Mesenchymal stem cell (in vitro differentiated cells and primary cell): ENCODE measurements around the gene MTUS2.

ENCODE experiments used
- DNase-seq: peaks from one replicate; pipeline ENCODE4 v3.0.0-alpha.2; 2013
- H2AFZ ChIP-seq: one replicate; pipeline ENCODE4 v1.6.1; 2013; ENCODE audit warnings: low read depth, mild to moderate bottlenecking, control low read depth, inconsistent platforms, low read length, moderate library complexity
- H2AK5ac ChIP-seq: 2 replicates; pipeline ENCODE4 v1.6.1; 2013; ENCODE audit warnings: low read length, moderate library complexity, mild to moderate bottlenecking, inconsistent platforms; ENCODE audit not compliant: severe bottlenecking
- H2BK120ac ChIP-seq: one replicate; pipeline ENCODE4 v1.6.1; 2013; ENCODE audit warnings: low read depth, mild to moderate bottlenecking, inconsistent platforms, low read length, moderate library complexity
- H2BK12ac ChIP-seq, 2 experiments: one replicate each; pipeline ENCODE4 v1.6.1; 2013; ENCODE audit warnings: inconsistent platforms in 2 of 2, low read length in 2 of 2, mild to moderate bottlenecking in 2 of 2, moderate library complexity in 2 of 2, control low read depth in 1 of 2
- H2BK15ac ChIP-seq: one replicate; pipeline ENCODE4 v1.6.1; 2013; ENCODE audit warnings: mild to moderate bottlenecking, low read depth, inconsistent platforms; ENCODE audit not compliant: poor library complexity, severe bottlenecking
- H2BK5ac ChIP-seq: 2 replicates; pipeline ENCODE4 v1.6.1; 2013; ENCODE audit warnings: low read depth, mild to moderate bottlenecking, low read length, control low read depth, inconsistent platforms; ENCODE audit not compliant: poor library complexity, severe bottlenecking
- H3K14ac ChIP-seq, 2 experiments: one replicate each; pipeline ENCODE4 v1.6.1; 2013; ENCODE audit warnings: inconsistent platforms in 2 of 2, low read length in 2 of 2, control low read depth in 1 of 2, mild to moderate bottlenecking in 1 of 2, moderate library complexity in 1 of 2
- H3K18ac ChIP-seq, 2 experiments: one replicate each; pipeline ENCODE4 v1.6.1; 2013; ENCODE audit warnings: inconsistent platforms in 2 of 2, low read length in 2 of 2, control low read depth in 1 of 2, low read depth in 1 of 2, mild to moderate bottlenecking in 1 of 2
- H3K23ac ChIP-seq, 2 experiments: one replicate each; pipeline ENCODE4 v1.6.1; 2013; ENCODE audit warnings: inconsistent platforms in 2 of 2, low read length in 2 of 2, mild to moderate bottlenecking in 2 of 2, moderate library complexity in 2 of 2, control low read depth in 1 of 2
- H3K27ac ChIP-seq: 2 replicates; pipeline ENCODE4 v1.5.1; 2013; ENCODE audit warnings: mild to moderate bottlenecking, moderate library complexity, low read length, control low read depth, inconsistent platforms; ENCODE audit not compliant: poor library complexity, severe bottlenecking
- H3K27me3 ChIP-seq, 2 experiments: 2 replicates each; pipeline versions ENCODE4 v1.6.1 to v1.7.0; 2013; ENCODE audit warnings: low read length in 2 of 2, mild to moderate bottlenecking in 2 of 2, moderate library complexity in 2 of 2, control low read depth in 1 of 2, inconsistent platforms in 1 of 2; ENCODE audit not compliant: control insufficient read depth in 1 of 2, insufficient read depth in 1 of 2
- H3K36me3 ChIP-seq, 2 experiments: 2 replicates each; pipeline versions ENCODE4 v1.6.1 to v1.7.0; 2013; ENCODE audit warnings: low read length in 2 of 2, control low read depth in 1 of 2, inconsistent platforms in 1 of 2, low read depth in 1 of 2, mild to moderate bottlenecking in 1 of 2; ENCODE audit not compliant: insufficient read depth in 2 of 2, control insufficient read depth in 1 of 2
- H3K4ac ChIP-seq, 2 experiments: one replicate each; pipeline ENCODE4 v1.6.1; 2013; ENCODE audit warnings: inconsistent platforms in 2 of 2, low read length in 2 of 2, mild to moderate bottlenecking in 2 of 2, moderate library complexity in 2 of 2, control low read depth in 1 of 2, low read depth in 1 of 2
- H3K4me1 ChIP-seq: 2 replicates; pipeline ENCODE4 v1.6.1; 2013; ENCODE audit warnings: low read depth, low read length, control low read depth; ENCODE audit not compliant: control insufficient read depth, insufficient read depth
- H3K4me2 ChIP-seq: 2 replicates; pipeline ENCODE4 v1.6.1; 2013; ENCODE audit warnings: low read length, mild to moderate bottlenecking, inconsistent platforms; ENCODE audit not compliant: poor library complexity, severe bottlenecking
- H3K4me3 ChIP-seq, 2 experiments: 2 replicates each; pipeline versions ENCODE4 v1.5.1 to v1.7.0; 2013; ENCODE audit warnings: low read length in 2 of 2, mild to moderate bottlenecking in 2 of 2, control low read depth in 1 of 2, low read depth in 1 of 2; ENCODE audit not compliant: insufficient read depth in 1 of 2
- H3K79me1 ChIP-seq: replicated peaks from 2 replicates; pipeline ENCODE4 v1.6.1; 2013; ENCODE audit warnings: mild to moderate bottlenecking, control low read depth, low read length, inconsistent platforms; ENCODE audit not compliant: poor library complexity, severe bottlenecking
- H3K9ac ChIP-seq: 2 replicates; pipeline ENCODE4 v1.7.0; 2013; ENCODE audit warnings: mild to moderate bottlenecking, low read length, moderate library complexity
- H3K9me3 ChIP-seq: 2 replicates; pipeline ENCODE4 v1.7.0; 2013; ENCODE audit warnings: mild to moderate bottlenecking, low read length; ENCODE audit not compliant: control insufficient read depth
- H4K8ac ChIP-seq: one replicate; pipeline ENCODE4 v1.6.1; 2013; ENCODE audit warnings: inconsistent platforms, mild to moderate bottlenecking, low read length, moderate library complexity
- H4K91ac ChIP-seq: one replicate; pipeline ENCODE4 v1.6.1; 2013; ENCODE audit warnings: mild to moderate bottlenecking, low read length, inconsistent platforms
- WGBS: methylation state at CpG from one replicate; pipeline ENCODE4 v1.1.7; 2013; ENCODE audit warnings: mixed read lengths; 5-methylcytosine and 5-hydroxymethylcytosine counted together

The MTUS2 gene

DNA sequence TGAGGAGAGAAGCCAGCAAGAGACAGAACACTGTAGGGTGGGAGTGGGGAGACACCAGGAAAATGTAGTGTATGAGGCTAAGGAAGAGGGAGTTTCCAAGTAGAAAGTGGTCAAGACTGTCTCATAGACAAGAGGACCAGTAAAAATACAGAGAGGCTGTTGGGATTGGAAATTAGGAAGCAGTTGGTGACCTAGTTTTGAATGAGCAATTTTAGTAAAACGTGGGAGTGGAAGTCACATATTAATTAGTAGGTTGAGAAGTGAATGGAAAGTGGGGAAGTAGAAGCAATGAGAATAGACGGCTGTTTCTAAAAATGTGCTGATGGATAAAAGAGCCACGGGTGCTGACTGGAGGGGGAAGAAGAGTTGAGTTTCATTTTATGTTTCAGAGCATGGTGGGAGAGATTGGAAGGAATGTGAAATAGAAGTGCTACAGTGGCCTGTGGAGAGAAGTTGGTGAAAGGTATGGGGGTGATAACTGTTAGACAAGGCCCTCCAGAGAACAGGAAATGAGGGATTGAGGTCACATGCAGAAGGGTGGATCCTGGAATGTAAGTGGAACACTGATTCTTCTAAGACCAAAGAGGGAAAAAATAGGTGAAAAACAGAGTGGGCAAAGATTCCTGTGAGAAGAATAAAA is 247.3 kb downstream of the MTUS2 start:
- Histone ChIP-seq H3K4me3 (no peak overlapping the region), H2BK5ac (no peak overlapping the region), H3K9ac (no peak overlapping the region), H3K14ac (no peak overlapping the region), H3K4me2 (no peak overlapping the region), H3K79me1 (no peaks in the 10 kb centered on the region), H2BK12ac (no peak overlapping the region), H4K91ac (no peak overlapping the region), H3K4me1 (no peaks in the 10 kb centered on the region), H2AK5ac (no peak overlapping the region), H4K8ac (no peak overlapping the region), H2AFZ (no peak overlapping the region), H3K27me3 (no peaks in the 10 kb centered on the region), H3K18ac (no peak overlapping the region), H3K36me3 (no peaks in the 10 kb centered on the region), H3K23ac (no peak overlapping the region), H2BK120ac (no peak overlapping the region), H3K4ac (no peak overlapping the region), H3K9me3 (no peaks in the 10 kb centered on the region), H3K27ac (no peak overlapping the region), H2BK15ac (no peak overlapping the region)
- 47% methylated on average over 3 of the region's 3 CpGs for WGBS
- no peak for DNase-seq

DNA sequence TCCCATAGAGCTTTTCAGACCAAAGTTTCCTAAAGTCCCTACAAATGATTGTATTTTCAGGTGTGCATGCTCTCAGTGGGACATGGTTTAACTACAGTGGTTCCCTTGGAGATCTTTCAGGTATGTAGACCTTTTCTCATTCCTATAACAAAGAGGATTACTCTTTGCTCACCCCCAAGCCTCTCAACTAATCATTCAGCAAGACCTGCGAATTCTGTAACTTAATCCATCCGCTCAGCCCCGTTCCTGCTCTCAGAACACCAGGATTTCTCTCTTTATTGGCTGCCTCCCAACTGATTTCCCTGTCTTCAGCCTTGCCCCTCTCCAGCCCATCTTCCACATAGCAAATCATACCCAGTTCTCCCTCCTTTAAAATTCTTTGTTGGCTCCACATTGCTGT is 253.6 kb downstream of the MTUS2 start:
- DNase-seq: no peak
- Histone ChIP-seq H3K18ac (no peak overlapping the region), H3K27me3 (no peaks in the 10 kb centered on the region), H3K23ac (no peak overlapping the region), H3K27ac (no peak overlapping the region), H2AK5ac (no peak overlapping the region), H3K36me3 (no peaks in the 10 kb centered on the region), H3K9me3 (no peaks in the 10 kb centered on the region), H2BK12ac (no peak overlapping the region), H3K4ac (no peak overlapping the region), H2BK15ac (no peak overlapping the region), H2AFZ (no peak overlapping the region), H4K8ac (no peak overlapping the region), H3K4me1 (no peaks in the 10 kb centered on the region), H2BK120ac (no peak overlapping the region), H3K4me3 (no peak overlapping the region), H2BK5ac (no peak overlapping the region), H4K91ac (no peak overlapping the region), H3K79me1 (no peaks in the 10 kb centered on the region), H3K9ac (no peak overlapping the region), H3K14ac (no peak overlapping the region), H3K4me2 (no peak overlapping the region)
- 53% methylated on average over 3 of the region's 3 CpGs for WGBS

DNA sequence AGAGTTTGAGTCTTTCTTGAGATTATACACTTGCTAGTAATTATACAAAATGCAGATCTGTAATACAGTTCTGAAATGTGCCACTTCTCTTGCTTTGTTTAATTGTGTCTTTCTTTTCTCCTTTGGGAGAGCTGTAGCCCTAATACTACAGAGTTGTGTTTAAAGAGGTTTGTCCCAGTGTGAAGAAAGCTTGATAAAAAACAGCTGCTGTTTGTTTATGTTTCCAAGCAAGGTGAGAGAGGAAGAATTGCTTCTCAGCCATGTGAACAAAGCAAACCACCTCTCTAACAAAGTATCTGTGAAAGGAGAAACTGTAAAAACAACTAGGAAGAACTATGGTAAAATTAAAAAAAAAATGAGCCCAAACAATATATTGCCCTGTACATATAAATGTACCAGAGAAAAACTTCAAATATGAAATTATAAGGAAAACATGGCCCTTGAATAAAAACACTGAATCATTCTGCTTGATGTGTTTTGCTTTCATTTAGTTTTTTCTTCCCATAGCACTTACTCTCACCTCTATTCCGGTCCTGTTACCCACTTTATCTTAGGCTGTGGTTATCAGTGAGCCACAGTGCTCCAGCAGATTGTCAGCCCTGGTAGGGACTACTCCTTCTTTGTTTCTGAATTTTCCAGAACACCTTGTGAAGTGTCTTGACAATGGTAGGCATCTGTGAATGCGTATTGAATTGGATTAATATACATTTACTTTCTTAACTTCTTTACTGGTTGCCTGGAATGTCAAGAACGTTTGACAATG is 257.1 kb downstream of the MTUS2 start:
- Histone ChIP-seq H4K91ac (no peak overlapping the region), H3K4me2 (no peak overlapping the region), H3K27me3 (no peaks in the 10 kb centered on the region), H3K14ac (no peak overlapping the region), H3K9me3 (no peaks in the 10 kb centered on the region), H3K36me3 (no peaks in the 10 kb centered on the region), H3K4me3 (no peak overlapping the region), H3K4me1 (no peaks in the 10 kb centered on the region), H2BK15ac (no peak overlapping the region), H2BK120ac (no peak overlapping the region), H2AFZ (no peak overlapping the region), H3K27ac (no peak overlapping the region), H2BK12ac (no peak overlapping the region), H3K9ac (no peak overlapping the region), H3K4ac (no peak overlapping the region), H2BK5ac (no peak overlapping the region), H4K8ac (no peak overlapping the region), H2AK5ac (no peak overlapping the region), H3K23ac (no peak overlapping the region), H3K18ac (no peak overlapping the region), H3K79me1 (no peaks in the 10 kb centered on the region)
- 0% methylated on average over 1 of the region's 3 CpGs for WGBS
- DNase-seq: no peak

GRCh38 chr13:29081036-29081435 is 260.9 kb downstream of the MTUS2 start:
- no peak overlapping the region for H3K14ac ChIP-seq
- no peak overlapping the region for H3K23ac ChIP-seq
- H4K91ac ChIP-seq: no peak overlapping the region
- H2BK120ac ChIP-seq: no peak overlapping the region
- no peak overlapping the region for H3K4me2 ChIP-seq
- H3K27ac ChIP-seq: no peak overlapping the region
- no peak overlapping the region for H2BK12ac ChIP-seq
- no peak overlapping the region for H3K9ac ChIP-seq
- no peak overlapping the region for H2BK5ac ChIP-seq
- no peak overlapping the region for H2AK5ac ChIP-seq
- no peaks in the 10 kb centered on the region for H3K79me1 ChIP-seq
- no peak overlapping the region for H3K4me3 ChIP-seq
- no peak overlapping the region for H3K18ac ChIP-seq
- H3K36me3 ChIP-seq: no peaks in the 10 kb centered on the region
- no peak overlapping the region for H2AFZ ChIP-seq
- no peak overlapping the region for H3K4ac ChIP-seq
- no peaks in the 10 kb centered on the region for H3K4me1 ChIP-seq
- no peak overlapping the region for H2BK15ac ChIP-seq
- H4K8ac ChIP-seq: no peak overlapping the region
- WGBS: no CpG with 5 or more reads among the region's 1 CpG
- no peaks in the 10 kb centered on the region for H3K9me3 ChIP-seq
- DNase-seq: peak; percentile 19
- no peaks in the 10 kb centered on the region for H3K27me3 ChIP-seq
